Measurements from ENCODE around the gene DEFB127.
A peak's percentile ranks its signal among the peaks of the same experiment; 100 is the strongest.
"Not testable (repeated sequence)": the region's sequence is repeated elsewhere in the genome, so short reads cannot be mapped to it uniquely, and the experiment has no call there.

The DEFB127 gene, protein sequence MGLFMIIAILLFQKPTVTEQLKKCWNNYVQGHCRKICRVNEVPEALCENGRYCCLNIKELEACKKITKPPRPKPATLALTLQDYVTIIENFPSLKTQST

DNA sequence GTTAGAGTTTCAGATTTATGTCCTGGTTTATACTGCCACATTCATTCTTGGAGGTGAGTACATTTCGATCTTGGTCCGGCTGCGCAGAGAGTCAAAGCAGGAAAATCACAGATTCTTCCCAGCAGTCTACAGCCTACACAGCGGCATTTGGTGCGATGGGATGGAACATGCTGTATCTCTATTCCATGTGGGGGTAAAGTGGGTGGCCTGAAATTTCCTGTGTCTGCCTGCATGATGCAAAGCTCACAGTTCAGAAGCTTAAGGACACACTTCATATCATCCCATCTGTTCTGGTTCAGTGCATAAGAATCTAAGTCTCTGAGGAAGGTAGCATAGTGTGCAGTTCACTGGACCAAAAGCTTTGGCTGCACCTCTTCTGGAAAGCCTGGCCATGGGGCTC is at the start of gene DEFB127:
Gene DEFB127, plus strand, starts transcription at position 301 of the 400 bp plus-strand sequence. Its CDS starts 91 bp downstream, at position 392.
- no peak within 1 kb of the TSS for H3K4me3 Mint-ChIP-seq
- H3K36me3 Mint-ChIP-seq = no peaks in the 10 kb centered on the region
- ATAC-seq = no peak
- no peaks in the 10 kb centered on the region for H3K9me3 Mint-ChIP-seq
- no peak within 1 kb of the TSS for H3K27ac Mint-ChIP-seq
- DNase-seq (ENCODE audit: low spot score in 2 of 2) = no peak
- H3K4me1 Mint-ChIP-seq = no peaks in the 10 kb centered on the region

DNA sequence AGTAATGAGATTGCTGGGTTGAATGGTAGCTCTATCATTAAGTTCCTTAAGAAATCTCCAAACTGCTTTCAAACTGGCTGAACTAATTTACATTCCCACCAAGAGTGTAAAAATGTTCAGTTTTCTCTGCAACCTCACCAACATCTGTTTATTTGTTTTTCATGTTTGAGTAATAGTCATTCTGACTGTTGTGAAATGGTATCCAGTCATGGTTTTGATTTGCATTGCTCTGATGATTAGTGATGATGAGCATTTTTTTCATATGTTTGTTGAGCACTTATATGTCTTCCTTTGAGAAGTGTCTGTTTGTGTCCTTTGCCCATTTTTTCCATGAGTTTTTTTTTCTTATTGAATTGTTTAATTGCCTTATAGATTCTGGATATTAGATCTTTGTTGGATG is 44.9 kb upstream of the DEFB127 start:
- no peak overlapping the region for H3K4me3 Mint-ChIP-seq
- H3K36me3 Mint-ChIP-seq = no peaks in the 10 kb centered on the region
- DNase-seq (ENCODE audit: low spot score in 2 of 2) (no peak), ATAC-seq (no peak)
- H3K9me3 Mint-ChIP-seq = no peaks in the 10 kb centered on the region
- no peaks in the 10 kb centered on the region for H3K4me1 Mint-ChIP-seq
- H3K27ac Mint-ChIP-seq = no peak overlapping the region

DNA sequence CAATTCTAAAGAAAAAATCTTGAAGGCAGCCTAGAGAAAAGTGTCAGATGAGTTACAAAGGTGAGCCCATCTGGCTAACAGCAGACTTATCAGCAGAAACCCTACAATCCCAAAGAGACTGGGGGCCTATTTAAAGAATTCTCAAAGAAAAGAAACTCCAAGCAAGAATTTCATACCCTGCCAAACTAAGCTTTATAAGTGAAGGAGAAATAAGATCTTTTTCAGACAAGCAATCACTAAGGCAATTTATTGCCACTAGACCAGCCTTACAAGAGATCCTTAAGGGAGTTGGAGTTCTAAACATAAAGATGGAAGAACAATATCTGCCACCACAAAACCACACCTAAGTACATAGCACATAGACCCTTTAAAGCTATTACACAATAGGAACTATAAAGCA is 39.7 kb upstream of the DEFB127 start:
- no peak for ATAC-seq
- no peaks in the 10 kb centered on the region for H3K4me1 Mint-ChIP-seq
- no peaks in the 10 kb centered on the region for H3K36me3 Mint-ChIP-seq
- no peak overlapping the region for H3K27ac Mint-ChIP-seq
- peaks cover 3% of the 10 kb centered on the region for H3K9me3 Mint-ChIP-seq
- no peak overlapping the region for H3K4me3 Mint-ChIP-seq
- DNase-seq (ENCODE audit: low spot score in 2 of 2) = no peak

DNA sequence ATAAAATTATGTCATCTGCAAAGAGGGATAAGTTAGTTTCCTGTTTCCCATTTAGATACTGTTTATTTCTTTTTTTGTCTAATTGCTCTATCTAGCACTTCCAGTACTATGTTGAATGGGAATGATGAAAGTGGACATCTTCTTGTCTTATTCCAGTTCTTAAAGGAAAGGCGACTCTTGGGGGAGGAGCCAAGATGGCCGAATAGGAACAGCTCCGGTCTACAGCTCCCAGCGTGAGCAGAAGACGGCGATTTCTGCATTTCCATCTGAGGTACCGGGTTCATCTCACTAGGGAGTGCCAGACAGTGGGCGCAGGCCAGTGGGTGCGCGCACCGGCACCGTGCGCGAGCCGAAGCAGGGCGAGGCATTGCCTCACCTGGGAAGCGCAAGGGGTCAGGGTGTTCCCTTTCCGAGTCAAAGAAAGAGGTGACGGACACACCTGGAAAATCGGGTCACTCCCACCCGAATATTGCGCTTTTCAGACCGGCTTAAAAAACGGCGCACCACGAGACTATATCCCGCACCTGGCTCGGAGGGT is 27.4 kb upstream of the DEFB127 start:
- DNase-seq (ENCODE audit: low spot score in 2 of 2); H3K36me3 Mint-ChIP-seq; H3K27ac Mint-ChIP-seq; H3K4me3 Mint-ChIP-seq; H3K4me1 Mint-ChIP-seq; ATAC-seq; H3K9me3 Mint-ChIP-seq: not testable (repeated sequence)

DNA sequence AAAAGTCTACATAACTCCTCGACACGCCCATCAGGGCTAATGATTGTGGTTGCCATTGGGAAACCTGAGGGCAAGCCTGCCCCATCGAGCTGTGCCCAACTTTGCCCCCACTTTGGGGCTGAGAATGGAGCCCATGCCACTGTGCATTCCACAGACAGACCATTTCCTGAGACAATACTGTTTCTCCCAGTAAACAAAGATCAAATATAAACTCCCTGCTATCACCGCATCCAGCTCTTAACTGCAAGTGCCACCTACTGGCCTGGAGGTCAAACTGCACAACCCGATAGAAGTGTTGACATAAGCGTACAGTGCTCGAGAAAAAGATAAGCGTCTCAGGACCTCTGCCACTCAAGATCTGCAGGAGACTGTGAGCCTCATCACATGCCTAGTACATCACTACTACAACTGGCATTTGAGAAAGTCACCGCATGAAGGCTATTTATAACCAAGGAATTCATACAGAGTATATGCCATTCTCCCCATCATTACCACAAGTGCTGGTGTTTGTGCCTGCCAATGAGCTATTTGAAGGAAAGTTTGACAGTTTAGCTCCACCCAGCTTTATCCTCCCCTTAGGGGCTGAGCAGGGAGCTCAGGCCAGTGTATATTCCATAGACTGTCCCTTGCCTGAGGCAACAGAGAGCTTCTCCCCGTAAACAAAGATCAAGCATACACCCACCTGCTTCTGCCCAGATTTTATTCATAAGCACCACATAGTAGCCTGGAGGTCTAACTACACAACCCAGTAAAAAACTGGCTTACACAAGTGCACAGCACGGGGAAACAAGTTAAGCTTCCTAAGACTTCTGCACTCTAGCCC is 19.4 kb upstream of the DEFB127 start:
- no peaks in the 10 kb centered on the region for H3K36me3 Mint-ChIP-seq
- H3K4me3 Mint-ChIP-seq = no peak overlapping the region
- no peaks in the 10 kb centered on the region for H3K4me1 Mint-ChIP-seq
- H3K9me3 Mint-ChIP-seq = peaks cover 6% of the 10 kb centered on the region
- peak in 1 of 2 donors; percentile 48 for DNase-seq (ENCODE audit: low spot score in 2 of 2)
- ATAC-seq = no peak
- H3K27ac Mint-ChIP-seq = no peak overlapping the region

DNA sequence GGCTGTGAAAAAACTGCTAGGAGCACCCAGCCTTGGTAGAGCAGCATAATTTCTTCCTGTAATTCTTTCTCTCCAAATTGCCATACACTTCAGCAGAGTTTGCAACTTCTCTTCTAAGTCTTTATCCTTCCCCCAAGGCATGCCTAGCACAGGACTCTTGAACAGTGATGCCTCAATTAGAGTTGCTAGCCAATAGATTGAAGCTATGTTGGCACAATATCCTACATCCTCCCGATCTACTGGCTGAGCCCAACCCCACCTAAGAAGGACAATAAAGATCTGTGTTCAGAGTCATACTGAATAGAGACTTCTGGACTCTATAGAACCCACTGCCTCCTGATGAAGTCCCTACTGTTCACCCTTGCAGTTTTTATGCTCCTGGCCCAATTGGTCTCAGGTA is 15.0 kb upstream of the DEFB127 start, which contains the start of gene DEFB126:
Gene DEFB126, plus strand, starts transcription at position 301 of the 400 bp plus-strand sequence. Its CDS starts 39 bp downstream, at position 340.
- ATAC-seq (no peak), DNase-seq (ENCODE audit: low spot score in 2 of 2) (no peak)
- H3K36me3 Mint-ChIP-seq = no peaks in the 10 kb centered on the region
- H3K9me3 Mint-ChIP-seq = peaks cover 4% of the 10 kb centered on the region
- no peaks in the 10 kb centered on the region for H3K4me1 Mint-ChIP-seq
- H3K27ac Mint-ChIP-seq = no peak within 1 kb of the TSS
- no peak within 1 kb of the TSS for H3K4me3 Mint-ChIP-seq

DNA sequence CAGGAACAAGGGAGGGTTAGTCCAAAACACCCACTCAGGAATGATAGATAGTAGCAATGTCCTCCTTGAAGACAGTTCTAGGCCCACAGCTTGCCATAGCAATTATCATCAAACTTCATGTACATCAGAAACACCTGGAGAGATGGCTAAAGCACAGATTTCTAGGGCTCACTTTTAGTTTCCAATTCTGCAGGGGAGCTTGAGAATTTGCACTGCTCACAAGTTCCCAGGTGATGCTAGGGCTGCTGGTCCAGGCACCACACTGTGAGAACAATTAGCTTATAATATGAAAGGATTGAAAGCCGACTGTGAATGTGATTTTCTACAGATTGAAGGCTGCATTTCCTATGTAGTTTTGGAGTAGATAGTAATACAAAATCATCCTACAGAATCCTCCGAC is 11.4 kb upstream of the DEFB127 start:
- ATAC-seq (no peak), DNase-seq (ENCODE audit: low spot score in 2 of 2) (no peak)
- no peaks in the 10 kb centered on the region for H3K4me1 Mint-ChIP-seq
- H3K9me3 Mint-ChIP-seq = no peaks in the 10 kb centered on the region
- no peak overlapping the region for H3K4me3 Mint-ChIP-seq
- no peaks in the 10 kb centered on the region for H3K36me3 Mint-ChIP-seq
- no peak overlapping the region for H3K27ac Mint-ChIP-seq

DNA sequence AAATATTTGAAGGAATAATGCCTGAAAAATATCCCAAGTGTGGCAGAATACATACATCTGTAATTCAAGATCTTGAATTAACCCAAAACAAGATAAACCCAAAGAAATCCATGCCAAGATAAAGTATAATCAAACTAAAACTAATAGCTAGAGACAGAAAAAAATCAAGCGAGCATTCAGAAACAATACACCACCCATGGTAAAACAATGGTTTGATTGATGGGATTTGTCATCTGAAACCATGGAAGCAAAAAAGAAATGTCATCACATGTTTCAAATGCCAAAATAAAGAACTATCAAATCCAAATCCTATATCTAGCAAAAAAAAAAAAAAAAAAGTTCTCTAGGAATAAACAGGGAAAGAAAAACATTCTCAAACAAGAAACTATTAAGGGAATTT is 5.1 kb upstream of the DEFB127 start:
- Mint-ChIP-seq H3K27ac (no peak overlapping the region), H3K9me3 (no peaks in the 10 kb centered on the region), H3K4me1 (no peaks in the 10 kb centered on the region), H3K4me3 (no peak overlapping the region), H3K36me3 (no peaks in the 10 kb centered on the region)
- no peak for DNase-seq (ENCODE audit: low spot score in 2 of 2)
- ATAC-seq = no peak

DNA sequence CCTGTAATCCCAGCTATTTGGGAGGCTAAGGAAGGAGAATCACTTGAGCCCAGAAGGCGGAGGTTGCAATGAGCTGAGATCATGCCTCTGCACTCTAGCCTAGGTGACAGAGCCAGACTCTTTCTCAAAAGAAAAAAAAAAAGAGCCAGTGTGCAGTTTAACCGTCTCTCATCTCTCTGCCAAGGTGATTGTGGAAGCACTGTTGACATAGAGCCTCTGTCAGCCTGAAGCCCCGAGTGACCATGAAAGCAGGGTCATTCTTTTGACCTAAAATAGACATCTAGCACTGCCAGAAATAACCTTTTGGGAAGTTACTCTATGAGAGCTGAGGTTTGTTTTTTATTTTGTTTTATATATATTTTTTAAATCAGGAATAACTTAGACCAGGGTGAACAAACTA is 7.4 kb downstream of the DEFB127 start:
- no peak overlapping the region for H3K4me3 Mint-ChIP-seq
- no peaks in the 10 kb centered on the region for H3K36me3 Mint-ChIP-seq
- H3K9me3 Mint-ChIP-seq = no peaks in the 10 kb centered on the region
- no peaks in the 10 kb centered on the region for H3K4me1 Mint-ChIP-seq
- DNase-seq (ENCODE audit: low spot score in 2 of 2) = no peak
- no peak overlapping the region for H3K27ac Mint-ChIP-seq
- ATAC-seq = no peak

DNA sequence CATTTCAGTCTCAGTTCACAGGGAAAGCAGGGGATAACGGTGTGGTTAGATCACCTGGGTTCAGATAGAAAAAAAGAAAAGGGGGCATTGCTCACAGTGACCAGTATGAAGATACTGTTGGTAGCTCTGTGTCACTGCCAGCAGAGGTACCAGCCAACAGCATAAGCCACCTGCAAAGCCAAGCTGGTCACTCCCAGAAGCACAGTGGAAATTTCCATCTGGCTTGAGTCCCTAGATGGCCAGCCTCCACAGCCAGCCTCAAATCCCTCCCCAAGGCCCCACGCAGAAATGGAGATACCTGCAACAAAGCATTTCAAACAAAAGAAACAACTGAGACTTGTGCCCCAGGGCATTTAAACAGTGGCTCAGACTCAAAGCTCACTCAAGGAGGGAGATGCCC is 11.6 kb downstream of the DEFB127 start:
- DNase-seq (ENCODE audit: low spot score in 2 of 2) = no peak
- Mint-ChIP-seq H3K9me3 (no peaks in the 10 kb centered on the region), H3K27ac (no peak overlapping the region), H3K36me3 (no peaks in the 10 kb centered on the region), H3K4me1 (no peaks in the 10 kb centered on the region), H3K4me3 (no peak overlapping the region)
- no peak for ATAC-seq

DNA sequence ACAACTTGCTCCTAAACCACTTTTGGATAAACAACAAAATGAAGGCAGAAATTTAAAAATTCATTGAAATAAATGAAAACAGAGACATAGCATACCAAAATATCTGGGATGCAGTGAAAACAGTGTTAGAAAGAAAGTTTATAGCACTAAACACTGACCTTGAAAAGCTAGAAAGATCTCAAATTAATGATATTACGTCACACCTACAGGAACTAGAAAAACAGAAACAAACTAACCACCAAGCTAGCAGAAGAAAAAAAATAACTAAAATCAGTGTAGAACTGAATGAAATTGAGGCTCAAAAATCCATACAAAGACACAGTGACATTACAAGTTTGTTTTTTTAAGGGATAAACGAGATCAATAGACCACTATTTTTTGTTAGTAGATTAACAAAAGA is 27.0 kb downstream of the DEFB127 start:
- DNase-seq (ENCODE audit: low spot score in 2 of 2) (no peak), ATAC-seq (no peak)
- Mint-ChIP-seq H3K4me1 (no peaks in the 10 kb centered on the region), H3K4me3 (no peak overlapping the region), H3K9me3 (no peaks in the 10 kb centered on the region), H3K27ac (no peak overlapping the region), H3K36me3 (no peaks in the 10 kb centered on the region)

DNA sequence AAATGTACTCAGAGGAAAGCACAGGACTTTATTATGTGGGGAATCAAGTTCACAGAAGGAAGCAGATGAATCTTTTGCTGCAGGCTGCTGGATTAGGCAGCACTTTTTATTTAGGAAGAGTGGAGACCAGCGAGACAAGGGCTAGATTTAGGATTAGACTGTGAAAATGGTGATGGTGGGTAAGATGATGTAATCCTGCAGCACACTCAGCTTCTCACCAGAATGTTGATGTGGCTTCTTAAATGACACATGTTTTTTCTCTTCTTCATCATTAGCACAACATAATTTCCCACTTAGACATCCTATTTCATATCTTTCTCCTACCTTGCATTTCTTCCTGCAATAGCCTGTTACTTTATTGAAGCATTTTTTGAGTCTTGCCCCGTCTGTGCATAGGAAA is 30.5 kb downstream of the DEFB127 start:
- no peaks in the 10 kb centered on the region for H3K9me3 Mint-ChIP-seq
- no peak overlapping the region for H3K4me3 Mint-ChIP-seq
- no peak overlapping the region for H3K27ac Mint-ChIP-seq
- no peaks in the 10 kb centered on the region for H3K4me1 Mint-ChIP-seq
- ATAC-seq = no peak
- no peak for DNase-seq (ENCODE audit: low spot score in 2 of 2)
- H3K36me3 Mint-ChIP-seq = no peaks in the 10 kb centered on the region

DNA sequence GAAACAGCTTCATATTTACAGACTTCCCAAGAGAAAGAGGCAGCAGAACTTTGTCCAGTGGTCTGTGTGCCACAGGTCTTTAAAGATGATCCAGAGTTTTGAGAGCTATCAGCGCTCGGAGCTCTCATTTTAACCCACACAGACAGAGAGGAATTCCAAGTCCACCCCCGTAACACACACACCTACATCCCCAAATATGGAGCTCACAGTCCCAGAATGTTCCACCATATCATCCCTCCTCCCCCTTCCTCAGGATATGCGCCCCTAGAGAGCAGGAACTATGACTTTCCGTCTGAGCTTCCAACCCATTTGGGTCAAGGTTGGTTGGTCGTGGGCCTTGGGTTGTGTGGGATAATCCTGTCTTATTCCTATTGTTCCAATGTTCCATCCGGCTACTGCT is 32.4 kb downstream of the DEFB127 start, which contains the start of gene DEFB128:
Gene DEFB128, minus strand, starts transcription at position 101 of the 400 bp plus-strand sequence. Its CDS starts 88 bp downstream, at position 13.
- Mint-ChIP-seq H3K27ac (no peak within 1 kb of the TSS), H3K36me3 (no peaks in the 10 kb centered on the region), H3K4me1 (no peaks in the 10 kb centered on the region), H3K9me3 (no peaks in the 10 kb centered on the region), H3K4me3 (no peak within 1 kb of the TSS)
- no peak for ATAC-seq
- DNase-seq (ENCODE audit: low spot score in 2 of 2) = no peak

DNA sequence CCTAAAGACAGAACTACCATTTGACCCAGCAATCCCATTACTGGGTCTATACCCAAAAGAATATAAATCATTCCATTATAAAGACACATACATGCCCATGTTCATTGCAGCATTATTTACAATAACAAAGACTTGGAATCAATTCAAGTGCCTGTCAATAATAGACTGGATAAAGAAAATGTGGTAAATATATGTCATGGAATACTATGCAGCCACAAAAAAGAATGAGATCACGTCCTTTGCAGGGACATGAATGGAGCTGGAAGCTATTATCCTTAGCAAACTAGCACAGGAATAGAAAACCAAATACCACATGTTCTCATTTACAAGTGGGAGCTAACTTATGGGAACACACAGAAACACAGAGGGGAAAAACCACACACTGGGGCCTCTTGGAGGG is 41.0 kb downstream of the DEFB127 start:
- DNase-seq (ENCODE audit: low spot score in 2 of 2) (no peak), ATAC-seq (no peak)
- no peak overlapping the region for H3K27ac Mint-ChIP-seq

DNA sequence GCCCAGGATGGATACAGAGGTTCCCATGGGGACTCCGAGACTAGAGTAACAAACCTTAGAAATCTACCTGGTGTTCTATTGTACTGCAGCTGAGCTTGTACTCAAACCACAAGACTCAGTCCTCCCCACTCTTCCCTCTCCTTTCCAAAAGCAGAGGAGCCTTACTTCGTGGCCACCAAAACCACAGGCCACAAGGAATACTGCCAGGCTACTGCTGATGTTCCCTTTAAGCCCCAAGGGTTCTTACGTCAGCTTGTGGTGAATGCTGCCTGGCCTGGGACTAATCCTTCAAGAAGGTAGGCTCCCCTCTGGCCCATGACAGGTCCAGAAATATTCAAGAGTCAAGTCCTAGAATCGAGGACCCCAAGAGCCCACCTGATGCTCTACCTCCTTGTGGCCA is 42.7 kb downstream of the DEFB127 start:
- no peak for ATAC-seq
- H3K27ac Mint-ChIP-seq = no peak overlapping the region
- no peaks in the 10 kb centered on the region for H3K4me1 Mint-ChIP-seq

More for the DNA sequence above, 41.0 kb downstream of the DEFB127 start:
- Mint-ChIP-seq H3K4me3 (no peak overlapping the region), H3K4me1 (no peaks in the 10 kb centered on the region), H3K9me3 (no peaks in the 10 kb centered on the region), H3K36me3 (no peaks in the 10 kb centered on the region)

DNA sequence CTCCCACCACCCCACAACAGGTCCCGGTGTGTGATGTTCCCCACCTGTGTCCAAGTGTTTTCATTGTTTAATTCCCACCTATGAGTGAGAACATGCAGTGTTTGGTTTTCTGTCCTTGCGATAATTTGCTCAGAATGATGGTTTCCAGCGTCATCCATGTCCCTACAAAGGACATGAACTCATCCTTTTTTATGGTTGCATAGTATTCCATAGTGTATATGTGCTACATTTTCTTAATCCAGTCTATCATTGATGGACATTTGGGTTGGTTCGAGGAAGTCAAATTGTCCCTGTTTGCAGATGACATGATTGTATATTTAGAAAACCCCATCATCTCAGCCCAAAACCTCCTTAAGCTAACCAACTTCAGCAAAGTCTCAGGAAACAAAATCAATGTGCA is 46.4 kb downstream of the DEFB127 start:
- not testable (repeated sequence) for H3K36me3 Mint-ChIP-seq; H3K4me3 Mint-ChIP-seq; DNase-seq (ENCODE audit: low spot score in 2 of 2); H3K27ac Mint-ChIP-seq; H3K9me3 Mint-ChIP-seq; ATAC-seq; H3K4me1 Mint-ChIP-seq

More for the DNA sequence above, 42.7 kb downstream of the DEFB127 start:
- DNase-seq (ENCODE audit: low spot score in 2 of 2) = no peak
- Mint-ChIP-seq H3K4me3 (no peak overlapping the region), H3K9me3 (no peaks in the 10 kb centered on the region), H3K36me3 (no peaks in the 10 kb centered on the region)

All from stimulated activated effector memory CD8-positive, alpha-beta T cell treated with anti-CD3 and anti-CD28 coated beads, Interleukin-12 subunit alpha, Interleukin-12 subunit beta, amount 100 ng/mL, for 72 hours (primary cell).